PC-9 (cell line): ENCODE results near the gene CAMTA1.

Source experiments
- CTCF ChIP-seq: fragments of 200-600 bp; sonication (generic); conservative IDR thresholded peaks from 2 replicates; pipeline ENCODE4 v1.6.1; 2017; ENCODE audit warnings: mixed run types, antibody characterized with exemption, mild to moderate bottlenecking, moderate library complexity
- EZH2 ChIP-seq: fragments of 200-600 bp; sonication (generic); IDR thresholded peaks from 2 replicates; pipeline ENCODE4 v1.8.0; 2017; ENCODE audit warnings: antibody characterized with exemption, low read depth

- no peak for TF ChIP-seq CTCF
- no peak for TF ChIP-seq EZH2
Measured at GRCh38 chr1:7012461-7012924, 227.2 kb downstream of the CAMTA1 start.
